Fibroblast of skin of left biceps (primary cell): Measurements from ENCODE around the gene KDSR.
"Not testable (repeated sequence)": the region's sequence is repeated elsewhere in the genome, so short reads cannot be mapped to it uniquely, and the experiment has no call there.

ENCODE experiments used
- DNase-seq, 2 experiments: peaks; one replicate each; pipeline ENCODE4 v3.0.0-alpha.2; 2013; ENCODE audit warnings: low read depth in 2 of 2

KDSR gene

GRCh38 chr18:63366213-63367052 lies 573 bp downstream of the KDSR start:
- no peak for DNase-seq

- no peak for DNase-seq
Measured at GRCh38 chr18:63365876-63366212, 1.2 kb downstream of the KDSR start.

- DNase-seq = no peak
Measured at GRCh38 chr18:63363951-63364350, 3.1 kb downstream of the KDSR start.

- not testable (repeated sequence) for DNase-seq
Measured at GRCh38 chr18:63363420-63363819, 3.6 kb downstream of the KDSR start.

- DNase-seq = no peak
Measured at GRCh38 chr18:63356272-63356896, 10.6 kb downstream of the KDSR start.

- no peak for DNase-seq
Measured at GRCh38 chr18:63350230-63350629, 16.8 kb downstream of the KDSR start.

GRCh38 chr18:63348508-63349136 lies 18.4 kb downstream of the KDSR start:
- DNase-seq = no peak

GRCh38 chr18:63346480-63347183 lies 20.4 kb downstream of the KDSR start:
- DNase-seq = no peak

- DNase-seq = no peak
Measured at GRCh38 chr18:63346031-63346430, 21.0 kb downstream of the KDSR start.

GRCh38 chr18:63344918-63345317 lies 22.1 kb downstream of the KDSR start:
- no peak for DNase-seq

- no peak for DNase-seq
Measured at GRCh38 chr18:63344263-63344662, 22.7 kb downstream of the KDSR start.

- no peak for DNase-seq
Measured at GRCh38 chr18:63342206-63342605, 24.8 kb downstream of the KDSR start.

GRCh38 chr18:63339920-63340484 lies 27.0 kb downstream of the KDSR start:
- no peak for DNase-seq

GRCh38 chr18:63336366-63337099 lies 30.5 kb downstream of the KDSR start:
- peak; percentile 88 to 91 for DNase-seq

- DNase-seq = no peak
Measured at GRCh38 chr18:63331105-63331504, 35.9 kb downstream of the KDSR start.

- DNase-seq = no peak
Measured at GRCh38 chr18:63329431-63330145, 37.4 kb downstream of the KDSR start.

- DNase-seq = no peak
Measured at GRCh38 chr18:63326011-63326410, 41.0 kb downstream of the KDSR start.

- DNase-seq = no peak
Measured at GRCh38 chr18:63325086-63325686, 41.8 kb downstream of the KDSR start.

GRCh38 chr18:63322908-63323634 lies 43.9 kb downstream of the KDSR start:
- no peak for DNase-seq

- no peak for DNase-seq
Measured at GRCh38 chr18:63322206-63322605, 44.8 kb downstream of the KDSR start.
